GM23248 (cell line): ENCODE results near the gene ABL2.

Experiments
- EZH2 ChIP-seq: fragments of 200-600 bp; sonication (generic); IDR thresholded peaks from 2 replicates; pipeline ENCODE4 v1.6.1; 2018; ENCODE audit warnings: antibody characterized with exemption, mild to moderate bottlenecking; ENCODE audit not compliant: insufficient read depth, poor library complexity, severe bottlenecking
- EZH2phosphoT487 ChIP-seq: fragments of 200-600 bp; sonication (generic); IDR thresholded peaks from 2 replicates; pipeline ENCODE4 v1.6.1; 2018; ENCODE audit warnings: antibody characterized with exemption, moderate library complexity, mild to moderate bottlenecking, low read depth; ENCODE audit not compliant: insufficient read depth

DNA sequence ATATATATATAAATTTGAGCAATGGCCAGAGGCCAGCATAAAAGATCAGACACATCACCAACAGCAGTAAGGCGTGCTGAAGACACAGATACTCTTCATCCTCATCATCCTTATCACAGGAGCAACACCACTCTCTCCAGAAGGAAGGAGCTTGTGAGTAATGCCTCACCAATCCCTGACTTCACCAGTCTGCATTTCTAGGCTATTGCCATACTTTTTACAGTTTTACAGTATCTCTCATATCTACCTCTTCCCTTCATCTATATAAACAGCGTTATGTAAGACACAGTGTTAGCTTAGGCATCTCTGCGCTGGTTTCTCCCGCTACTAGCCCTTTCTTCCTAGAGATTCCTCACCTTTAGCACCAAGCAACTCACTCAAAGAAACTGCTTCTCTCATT, 2.4 kb upstream of the ABL2 start:
- no peak for TF ChIP-seq EZH2phosphoT487
- TF ChIP-seq EZH2: no peak
